ENCODE results near the gene PLEKHA5. TPM values are rescaled to one million over a fixed set of nuclear protein-coding genes. Genes with fewer than 3 reads are reported as not detected.

The PLEKHA5 gene, protein sequence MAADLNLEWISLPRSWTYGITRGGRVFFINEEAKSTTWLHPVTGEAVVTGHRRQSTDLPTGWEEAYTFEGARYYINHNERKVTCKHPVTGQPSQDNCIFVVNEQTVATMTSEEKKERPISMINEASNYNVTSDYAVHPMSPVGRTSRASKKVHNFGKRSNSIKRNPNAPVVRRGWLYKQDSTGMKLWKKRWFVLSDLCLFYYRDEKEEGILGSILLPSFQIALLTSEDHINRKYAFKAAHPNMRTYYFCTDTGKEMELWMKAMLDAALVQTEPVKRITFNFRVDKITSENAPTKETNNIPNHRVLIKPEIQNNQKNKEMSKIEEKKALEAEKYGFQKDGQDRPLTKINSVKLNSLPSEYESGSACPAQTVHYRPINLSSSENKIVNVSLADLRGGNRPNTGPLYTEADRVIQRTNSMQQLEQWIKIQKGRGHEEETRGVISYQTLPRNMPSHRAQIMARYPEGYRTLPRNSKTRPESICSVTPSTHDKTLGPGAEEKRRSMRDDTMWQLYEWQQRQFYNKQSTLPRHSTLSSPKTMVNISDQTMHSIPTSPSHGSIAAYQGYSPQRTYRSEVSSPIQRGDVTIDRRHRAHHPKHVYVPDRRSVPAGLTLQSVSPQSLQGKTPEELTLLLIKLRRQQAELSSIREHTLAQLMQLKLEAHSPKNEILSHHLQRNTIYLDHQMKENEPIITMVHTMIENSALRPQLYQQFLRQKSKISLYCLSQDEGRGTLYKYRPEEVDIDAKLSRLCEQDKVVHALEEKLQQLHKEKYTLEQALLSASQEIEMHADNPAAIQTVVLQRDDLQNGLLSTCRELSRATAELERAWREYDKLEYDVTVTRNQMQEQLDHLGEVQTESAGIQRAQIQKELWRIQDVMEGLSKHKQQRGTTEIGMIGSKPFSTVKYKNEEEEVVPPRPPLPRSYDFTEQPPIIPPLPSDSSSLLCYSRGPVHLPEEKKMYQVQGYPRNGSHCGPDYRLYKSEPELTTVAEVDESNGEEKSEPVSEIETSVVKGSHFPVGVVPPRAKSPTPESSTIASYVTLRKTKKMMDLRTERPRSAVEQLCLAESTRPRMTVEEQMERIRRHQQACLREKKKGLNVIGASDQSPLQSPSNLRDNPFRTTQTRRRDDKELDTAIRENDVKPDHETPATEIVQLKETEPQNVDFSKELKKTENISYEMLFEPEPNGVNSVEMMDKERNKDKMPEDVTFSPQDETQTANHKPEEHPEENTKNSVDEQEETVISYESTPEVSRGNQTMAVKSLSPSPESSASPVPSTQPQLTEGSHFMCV
- 10 to 100 TPM; 21.3 to 22.9 (median 21.4) TPM for total RNA-seq

DNA sequence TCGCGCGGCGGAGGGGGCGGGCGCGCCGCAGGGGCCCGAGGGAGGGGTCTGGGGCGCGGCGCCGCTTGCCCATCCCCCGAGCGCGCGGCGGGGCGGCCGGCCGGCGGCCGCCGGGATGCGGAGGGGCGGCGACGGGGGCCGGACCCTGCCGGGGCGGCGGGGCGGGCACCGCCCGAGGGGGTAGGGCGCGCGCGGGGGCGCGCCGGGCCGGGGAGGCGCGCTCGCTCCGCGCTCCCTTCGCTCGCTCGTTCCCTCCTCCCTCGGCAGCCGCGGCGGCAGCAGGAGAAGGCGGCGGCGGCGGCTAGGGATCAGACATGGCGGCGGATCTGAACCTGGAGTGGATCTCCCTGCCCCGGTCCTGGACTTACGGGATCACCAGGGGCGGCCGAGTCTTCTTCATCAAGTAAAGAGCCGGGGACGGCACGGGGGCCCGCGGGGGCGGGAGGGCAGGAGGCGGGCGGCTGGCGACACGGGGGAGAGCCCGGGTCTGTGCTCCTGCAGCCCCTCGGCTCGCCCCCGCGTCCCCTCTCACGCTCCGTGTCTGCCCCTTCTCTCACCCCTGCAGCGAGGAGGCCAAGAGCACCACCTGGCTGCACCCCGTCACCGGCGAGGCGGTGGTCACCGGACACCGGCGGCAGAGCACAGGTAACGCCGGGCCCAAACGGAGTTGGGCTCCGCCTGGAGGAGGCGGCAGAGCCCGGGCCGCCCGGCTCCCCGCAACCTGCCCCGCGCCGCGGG is at the start of gene PLEKHA5:
PLEKHA5 (plus strand) TSS at position 248 of the 738 bp plus-strand sequence; CDS start at position 315, 67 bp downstream.
- DNase-seq (ENCODE audit: low spot score in 2 of 2) = peak; percentile 35 to 52
- Histone ChIP-seq H3K9me3 (peaks cover 0 to 27% (median 0%) of the 10 kb centered on the region in 4 donors), H3K36me3 (no peaks in the 10 kb centered on the region), H3K4me3 (peak within 1 kb of the TSS; percentile 75 to 99 (median 90)), H3K27ac (peak within 1 kb of the TSS; percentile 65 to 94 (median 86)), H3K27me3 (no peaks in the 10 kb centered on the region), H3K4me1 (peaks cover 0 to 13% (median 0%) of the 10 kb centered on the region in 4 donors)
- TF ChIP-seq, protein P1, sequence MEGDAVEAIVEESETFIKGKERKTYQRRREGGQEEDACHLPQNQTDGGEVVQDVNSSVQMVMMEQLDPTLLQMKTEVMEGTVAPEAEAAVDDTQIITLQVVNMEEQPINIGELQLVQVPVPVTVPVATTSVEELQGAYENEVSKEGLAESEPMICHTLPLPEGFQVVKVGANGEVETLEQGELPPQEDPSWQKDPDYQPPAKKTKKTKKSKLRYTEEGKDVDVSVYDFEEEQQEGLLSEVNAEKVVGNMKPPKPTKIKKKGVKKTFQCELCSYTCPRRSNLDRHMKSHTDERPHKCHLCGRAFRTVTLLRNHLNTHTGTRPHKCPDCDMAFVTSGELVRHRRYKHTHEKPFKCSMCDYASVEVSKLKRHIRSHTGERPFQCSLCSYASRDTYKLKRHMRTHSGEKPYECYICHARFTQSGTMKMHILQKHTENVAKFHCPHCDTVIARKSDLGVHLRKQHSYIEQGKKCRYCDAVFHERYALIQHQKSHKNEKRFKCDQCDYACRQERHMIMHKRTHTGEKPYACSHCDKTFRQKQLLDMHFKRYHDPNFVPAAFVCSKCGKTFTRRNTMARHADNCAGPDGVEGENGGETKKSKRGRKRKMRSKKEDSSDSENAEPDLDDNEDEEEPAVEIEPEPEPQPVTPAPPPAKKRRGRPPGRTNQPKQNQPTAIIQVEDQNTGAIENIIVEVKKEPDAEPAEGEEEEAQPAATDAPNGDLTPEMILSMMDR (IDR thresholded peaks at IDR 0.05) = peak in 2 of 5 experiments; percentile 14 to 18
- no peak for TF ChIP-seq POLR2A (IDR thresholded peaks at IDR 0.05)
- 0 to 1% methylated on average over 3 to 81 of the region's 103 CpGs for WGBS, 2 donors

DNA sequence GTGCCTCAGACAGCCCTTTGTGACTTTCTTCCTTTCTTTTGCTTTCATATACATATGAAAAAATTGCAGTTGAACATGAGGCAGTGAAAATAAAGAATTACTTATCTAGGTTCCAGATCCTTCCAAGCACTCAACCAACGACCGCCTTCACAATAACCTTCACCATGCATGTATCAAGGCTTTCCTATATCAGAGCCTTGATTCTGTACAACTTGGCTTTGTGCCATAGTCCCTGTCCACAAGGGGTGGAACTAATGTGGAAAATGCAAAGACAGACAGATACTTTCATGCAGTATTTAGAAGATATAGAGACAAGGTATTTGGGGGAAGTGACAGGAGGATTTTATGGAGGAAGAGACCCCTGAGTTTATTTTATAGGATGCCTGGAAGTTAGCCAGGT is 48.6 kb upstream of the PLEKHA5 start:
- Histone ChIP-seq H3K9me3 (peaks cover 0 to 3% (median 0%) of the 10 kb centered on the region in 4 donors), H3K4me1 (no peaks in the 10 kb centered on the region), H3K27me3 (no peaks in the 10 kb centered on the region), H3K36me3 (no peaks in the 10 kb centered on the region), H3K27ac (no peak overlapping the region), H3K4me3 (no peak overlapping the region)
- TF ChIP-seq, protein P1 (IDR thresholded peaks at IDR 0.05) = no peak
- no peak for TF ChIP-seq EP300 (IDR thresholded peaks at IDR 0.05)
- 82 to 83% methylated on average over 2 of the region's 2 CpGs for WGBS, 2 donors
- DNase-seq (ENCODE audit: low spot score in 2 of 2) = no peak

DNA sequence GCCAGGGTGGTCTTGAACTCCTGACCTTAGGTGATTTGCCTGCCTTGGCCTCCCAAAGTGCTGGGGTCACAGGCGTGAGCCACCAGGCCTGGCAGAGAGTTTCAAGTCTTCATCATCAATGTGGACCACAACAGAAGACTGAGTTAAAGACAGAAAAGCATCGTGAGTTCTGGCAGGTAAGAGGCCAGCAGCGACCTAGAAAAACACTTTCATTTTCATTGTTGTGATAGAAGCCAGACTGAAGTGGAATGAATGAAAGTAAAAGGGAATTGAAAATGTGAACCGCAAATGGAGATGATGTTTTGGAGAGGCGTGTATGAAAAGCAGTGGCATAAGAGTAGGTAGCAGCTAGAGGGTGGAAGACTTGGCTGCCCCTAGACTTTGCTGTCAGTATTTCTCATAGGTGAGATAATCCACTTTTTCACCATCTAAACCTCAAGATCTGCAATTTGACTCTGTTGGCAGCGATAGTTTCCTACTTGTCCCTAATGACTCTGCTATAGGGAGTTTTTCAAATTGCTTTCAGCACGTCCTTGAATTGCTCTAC is 47.1 kb upstream of the PLEKHA5 start:
- Histone ChIP-seq H3K4me1 (no peaks in the 10 kb centered on the region), H3K4me3 (no peak overlapping the region), H3K9me3 (peaks cover 0 to 3% (median 0%) of the 10 kb centered on the region in 4 donors), H3K36me3 (no peaks in the 10 kb centered on the region), H3K27me3 (no peaks in the 10 kb centered on the region), H3K27ac (no peak overlapping the region)
- no peak for DNase-seq (ENCODE audit: low spot score in 2 of 2)
- WGBS, 2 donors = 91 to 93% methylated on average over 7 of the region's 7 CpGs
- TF ChIP-seq, protein P1 (IDR thresholded peaks at IDR 0.05) = no peak
- TF ChIP-seq POLR2A (IDR thresholded peaks at IDR 0.05) (no peak), EP300 (IDR thresholded peaks at IDR 0.05) (no peak)

DNA sequence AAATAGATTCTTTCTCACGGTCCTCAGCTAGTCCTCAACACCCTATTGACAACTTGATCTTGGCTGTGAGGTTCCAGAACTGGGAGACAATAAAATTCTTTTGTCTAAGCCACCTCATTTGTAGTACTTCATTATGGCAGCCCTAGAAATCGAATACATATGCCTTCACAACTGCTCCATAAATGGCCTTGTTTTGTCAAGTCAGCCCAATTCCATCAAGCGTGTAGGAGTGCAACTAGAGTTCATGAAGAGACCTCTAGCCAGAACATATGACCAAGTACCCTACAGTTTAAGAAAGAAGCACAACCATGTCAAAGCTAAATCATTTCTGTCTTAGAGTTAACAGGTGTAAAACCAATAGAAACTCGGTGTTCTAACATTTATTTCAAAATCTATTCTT is 45.0 kb upstream of the PLEKHA5 start:
- no peak for DNase-seq (ENCODE audit: low spot score in 2 of 2)
- WGBS, 2 donors = 73 to 85% methylated on average over 4 of the region's 4 CpGs
- Histone ChIP-seq H3K9me3 (peaks cover 0 to 3% (median 0%) of the 10 kb centered on the region in 4 donors), H3K27me3 (no peaks in the 10 kb centered on the region), H3K4me1 (no peaks in the 10 kb centered on the region), H3K36me3 (no peaks in the 10 kb centered on the region), H3K4me3 (no peak overlapping the region), H3K27ac (no peak overlapping the region)
- TF ChIP-seq EP300 (IDR thresholded peaks at IDR 0.05) (no peak), POLR2A (IDR thresholded peaks at IDR 0.05) (no peak)
- TF ChIP-seq, protein P1 (IDR thresholded peaks at IDR 0.05) = no peak
